Measurements from ENCODE around the gene S100A9. TPM values are rescaled to one million over a fixed set of nuclear protein-coding genes. Genes with fewer than 3 reads are reported as not detected.

S100A9 gene
- total and polyA plus RNA-seq, 2 of the 8 experiments (the other 6 are each of a cell fraction or from before 2014, with no cell fraction given) = not detected

GRCh38 chr1:153333902-153334301, 23.8 kb upstream of the S100A9 start:
- FAIRE-seq = no peak
- TF ChIP-seq ASH2L (IDR thresholded peaks at IDR 0.05; ENCODE audit: low read length) (no peak), RFX5 (IDR thresholded peaks at IDR 0.05; ENCODE audit: borderline replicate concordance, low read depth, low read length) (no peak), EZH2 (IDR thresholded peaks at IDR 0.05; ENCODE audit: low read depth, low read length, severe bottlenecking) (no peak), SIN3A (conservative IDR thresholded peaks at IDR 0.05 in 1 of 2, IDR thresholded peaks at IDR 0.05 in 1 of 2; ENCODE audit: low read depth in 1 of 2, low read length in 2 of 2) (no peak), YY1 (IDR thresholded peaks at IDR 0.05; ENCODE audit: low read depth, low read length) (no peak), JUND (IDR thresholded peaks at IDR 0.05; ENCODE audit: low read length) (no peak), SP2 (IDR thresholded peaks at IDR 0.05; ENCODE audit: low read length) (no peak), BACH1 (IDR thresholded peaks at IDR 0.05; ENCODE audit: low read length) (no peak), KDM4A (IDR thresholded peaks at IDR 0.05; ENCODE audit: low read depth, low read length, severe bottlenecking) (no peak), KDM5A (IDR thresholded peaks at IDR 0.05; ENCODE audit: low read length) (no peak), BRCA1 (IDR thresholded peaks at IDR 0.05; ENCODE audit: low read depth, low read length) (no peak), MAFK (IDR thresholded peaks at IDR 0.05; ENCODE audit: low read depth, low read length) (no peak)
- WGBS, 2 experiments (ENCODE audit: extremely low coverage in 1 of 2, insufficient coverage in 1 of 2, insufficient read length in 1 of 2, insufficient replicate concordance in 2 of 2, low coverage in 1 of 2, low lambda C conversion rate in 2 of 2, missing lambda C conversion rate in 1 of 2) = 89% methylated on average over 1 of the region's 1 CpG; no CpG with 5 or more reads in 1 of the 2 experiments

More at GRCh38 chr1:153333902-153334301, 23.8 kb upstream of the S100A9 start:
- Histone ChIP-seq H2BK20ac (ENCODE audit: low read length) (no peak overlapping the region), H3K36me3 (ENCODE audit: control insufficient read depth in 2 of 4, insufficient read depth in 4 of 4, low read length in 3 of 4) (no peaks in the 10 kb centered on the region), H3K27ac (ENCODE audit: low read depth, low read length) (no peak overlapping the region), H3K4me2 (ENCODE audit: insufficient read depth in 1 of 2, low read depth in 2 of 2, low read length in 2 of 2) (no peak overlapping the region), H2AK5ac (ENCODE audit: low read depth, low read length) (no peak overlapping the region), H4K5ac (ENCODE audit: insufficient read length, low read depth, low read length) (no peak overlapping the region), H3K79me1 (ENCODE audit: low read depth, low read length) (no peaks in the 10 kb centered on the region), H3K79me2 (ENCODE audit: control insufficient read depth in 1 of 2, insufficient read depth in 2 of 2, low read length in 2 of 2) (no peaks in the 10 kb centered on the region), H3K9me3 (ENCODE audit: insufficient read depth in 2 of 2, low read depth in 1 of 2, low read length in 1 of 2) (peaks cover 7 to 19% of the 10 kb centered on the region in 2 experiments; a peak in 2 of 4 replicates), H3K4me1 (replicated peaks in 1 of 4; ENCODE audit: control insufficient read depth in 3 of 4, insufficient read depth in 4 of 4, low read length in 3 of 4) (no peaks in the 10 kb centered on the region), H3K56ac (replicated peaks; ENCODE audit: insufficient read length, low read depth, low read length) (no peak overlapping the region), H2BK12ac (ENCODE audit: low read depth, low read length) (no peak overlapping the region), H3K4me3 (ENCODE audit: extremely low read depth in 1 of 4, insufficient read depth in 2 of 4, low read depth in 3 of 4, low read length in 4 of 4) (no peak overlapping the region), H3K18ac (ENCODE audit: extremely low read depth, low read length) (no peak overlapping the region), H3K23ac (ENCODE audit: insufficient read length) (no peak overlapping the region), H4K8ac (ENCODE audit: extremely low read depth, insufficient read depth, low read length) (no peak overlapping the region), H3K23me2 (ENCODE audit: low read depth, low read length) (no peaks in the 10 kb centered on the region), H2BK5ac (ENCODE audit: low read depth, low read length) (no peak overlapping the region), H3K9ac (replicated peaks in 1 of 4; ENCODE audit: extremely low read depth in 1 of 4, low read depth in 3 of 4, low read length in 3 of 4) (no peak overlapping the region), H4K20me1 (replicated peaks in 1 of 2; ENCODE audit: control insufficient read depth in 1 of 2, insufficient read depth in 2 of 2, low read length in 2 of 2) (no peaks in the 10 kb centered on the region), H3K27me3 (replicated peaks in 1 of 4; ENCODE audit: control insufficient read depth in 3 of 4, extremely low read depth in 1 of 4, insufficient read depth in 3 of 4, low read length in 3 of 4) (no peaks in the 10 kb centered on the region), H2AFZ (ENCODE audit: low read length) (no peak overlapping the region), H4K91ac (replicated peaks; ENCODE audit: insufficient read length, low read length) (no peak overlapping the region), H2BK15ac (ENCODE audit: low read length) (no peak overlapping the region), H3K14ac (ENCODE audit: insufficient read length) (no peak overlapping the region), H3K4ac (replicated peaks; ENCODE audit: insufficient read length, low read depth, low read length) (no peak overlapping the region), H2BK120ac (replicated peaks; ENCODE audit: low read depth, low read length) (no peak overlapping the region)
- POLR2A ChIA-PET (ENCODE audit: partially characterized antibody) = no interaction called here
- no peak for DNase-seq (ENCODE audit: low read depth in 1 of 2, low spot score in 2 of 2)
- CTCF ChIA-PET (ENCODE audit: partially characterized antibody) = no interaction called here
